GM19351 (cell line): Measurements from ENCODE around the gene TMEM92.

ENCODE experiments used
- ATAC-seq: cut with Tn5 transposase; IDR thresholded peaks from one replicate; pipeline ENCODE4 v1.9.1; 2021; ENCODE audit warnings: mild to moderate bottlenecking, moderate library complexity; ENCODE audit not compliant: unreplicated experiment

The TMEM92 gene

DNA sequence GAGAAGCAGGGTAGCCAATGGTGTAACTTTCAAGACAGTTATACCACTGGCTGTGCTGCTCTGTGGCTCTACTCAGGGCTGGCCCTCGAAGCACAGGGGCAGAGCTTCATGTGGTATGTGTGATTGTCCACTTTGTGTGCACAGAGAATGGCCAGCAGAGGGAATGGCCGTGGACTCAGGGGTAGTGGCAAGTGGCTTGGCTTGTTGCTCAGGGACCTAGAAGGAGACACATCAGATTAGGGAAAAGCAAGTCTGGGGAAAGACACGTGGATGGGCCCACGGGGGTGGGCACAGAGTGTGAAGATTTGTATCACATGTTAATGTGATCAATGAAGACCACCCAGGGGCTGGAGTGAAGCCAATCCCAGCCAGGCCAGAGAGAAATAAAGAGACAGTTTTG is 51.6 kb downstream of the TMEM92 start:
- no peak for ATAC-seq

DNA sequence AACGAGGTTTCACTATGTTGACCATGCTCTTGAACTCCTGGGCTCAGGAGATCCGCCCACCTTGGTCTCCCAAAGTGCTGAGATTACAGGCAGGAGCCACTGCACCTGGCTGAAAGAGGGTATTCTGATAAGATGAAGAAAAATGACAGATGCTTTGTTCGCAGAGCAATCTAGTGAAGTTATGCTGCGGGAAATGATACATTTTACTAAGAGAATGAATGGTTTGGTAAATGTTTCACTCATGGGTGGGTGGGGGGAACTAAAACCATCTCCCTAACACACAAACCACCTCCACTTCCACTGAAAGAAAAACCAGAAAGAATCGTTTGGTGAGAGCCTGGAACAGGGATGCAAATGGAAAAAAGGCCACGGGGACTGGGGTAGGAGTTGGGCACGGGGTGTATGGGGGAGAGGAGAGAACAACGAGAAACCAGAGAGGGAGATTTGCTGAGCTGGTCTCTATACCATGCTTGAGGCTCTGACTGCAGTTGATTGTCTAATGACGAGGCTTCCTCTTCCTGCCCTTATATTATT is 52.6 kb downstream of the TMEM92 start:
- no peak for ATAC-seq

DNA sequence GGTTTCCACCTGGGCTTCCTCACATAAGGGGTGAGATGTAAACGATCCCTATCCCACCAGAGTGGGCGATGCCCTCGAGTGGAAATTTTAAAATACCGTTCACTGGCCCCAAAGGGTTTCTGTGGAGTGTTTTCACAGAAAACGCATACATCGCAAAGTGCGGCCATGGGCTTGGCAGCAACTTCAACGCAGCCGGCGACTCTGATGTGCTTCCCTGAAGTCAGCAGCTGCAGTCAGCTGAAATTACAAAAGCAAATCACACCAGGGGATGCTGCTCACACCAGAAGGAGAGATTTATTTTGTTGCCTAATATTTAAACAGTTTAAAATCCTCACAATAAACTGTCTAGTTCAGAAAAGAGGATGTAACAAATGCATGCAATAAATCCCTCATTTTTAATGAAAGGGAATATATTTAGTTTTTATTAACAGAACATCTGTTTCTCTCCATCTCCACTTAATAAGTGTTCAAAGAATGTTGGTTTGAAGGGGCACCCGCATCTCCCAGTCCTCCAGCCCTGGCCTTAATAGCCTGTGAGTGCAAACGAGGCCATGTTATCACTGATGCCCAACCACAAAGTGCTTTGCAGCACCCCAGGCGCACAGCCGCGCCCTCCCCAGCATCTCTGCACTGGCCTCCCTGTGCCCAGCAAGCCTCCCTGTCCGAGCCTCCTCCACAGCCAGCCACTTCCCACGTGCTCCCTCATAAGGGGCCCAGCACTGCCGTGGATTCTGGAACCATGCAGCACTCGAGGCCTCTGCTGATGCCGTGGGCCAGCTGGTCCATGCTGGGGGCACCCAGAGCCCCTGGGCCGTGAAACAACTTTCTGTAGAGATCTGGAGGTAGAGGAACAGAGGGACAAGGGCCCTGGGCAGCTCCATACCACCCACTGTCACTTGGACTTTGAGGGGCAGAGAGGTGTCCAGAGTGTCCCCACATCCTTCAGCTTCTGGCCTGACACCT is 54.4 kb downstream of the TMEM92 start:
- no peak for ATAC-seq

DNA sequence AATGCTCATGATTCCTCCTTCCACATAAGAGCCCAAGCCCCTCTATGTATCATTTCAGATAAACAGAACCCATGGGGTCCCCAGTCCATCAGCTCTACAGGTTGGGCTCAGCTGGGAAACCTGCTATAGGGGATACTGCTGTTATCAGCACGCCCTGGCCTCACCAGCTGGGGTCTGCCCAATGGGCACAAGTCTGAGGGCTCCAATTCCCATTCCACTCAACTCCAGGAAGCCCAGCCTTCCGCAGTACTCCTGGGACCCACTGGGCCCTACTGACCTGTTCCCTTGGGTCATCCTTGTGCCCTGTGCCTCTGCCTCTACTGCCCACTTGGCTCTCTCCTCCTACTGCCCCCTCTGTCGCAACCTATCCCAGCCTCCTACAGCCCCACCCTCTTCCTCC is 55.5 kb downstream of the TMEM92 start:
- no peak for ATAC-seq

DNA sequence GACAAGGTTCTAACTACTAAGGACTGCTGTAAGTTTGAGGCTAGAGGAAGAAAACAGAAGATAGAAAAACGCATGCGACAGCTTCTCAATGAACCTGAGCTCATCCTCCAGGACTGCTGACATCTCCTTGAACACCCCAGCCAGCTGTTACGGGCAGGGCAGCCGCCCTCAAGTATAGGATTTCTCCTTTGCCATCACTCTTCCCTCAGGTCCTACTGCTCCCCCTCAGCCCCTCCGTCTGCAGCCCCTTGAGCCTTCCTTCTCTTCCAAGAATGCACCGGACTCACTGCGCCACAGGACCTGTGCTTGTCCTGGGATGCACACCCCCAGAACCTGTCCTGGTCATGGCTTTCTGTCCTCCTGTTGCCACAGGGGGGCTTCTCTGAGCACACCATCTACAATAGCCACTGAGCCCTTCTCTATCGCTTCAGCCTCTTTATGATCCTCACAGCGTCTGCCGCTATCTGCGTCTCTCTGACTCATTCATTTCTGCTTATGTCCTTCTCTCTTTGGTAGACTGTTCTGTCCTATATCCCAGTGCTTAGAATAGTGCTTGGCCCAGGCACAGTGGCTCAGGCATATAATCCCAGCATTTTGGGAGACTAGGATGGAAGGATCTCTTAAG is 56.0 kb downstream of the TMEM92 start:
- no peak for ATAC-seq
